Measurements from ENCODE around the gene INTS3. TPM values are rescaled to one million over a fixed set of nuclear protein-coding genes. Genes with fewer than 3 reads are reported as not detected.
A peak's percentile ranks its signal among the peaks of the same experiment; 100 is the strongest.

INTS3 gene
- total RNA-seq, 1 donor from 2014 or later = 48.6 TPM

- Mint-ChIP-seq H3K27ac (ENCODE audit: unreplicated experiment) (no peak overlapping the region), H3K9me3 (ENCODE audit: low read depth) (no peaks in the 10 kb centered on the region), H3K36me3 (ENCODE audit: low read depth) (peaks cover 36% of the 10 kb centered on the region), H3K27me3 (ENCODE audit: low read depth) (no peaks in the 10 kb centered on the region), H3K4me3 (ENCODE audit: unreplicated experiment) (no peak overlapping the region), H3K4me1 (ENCODE audit: low read depth) (peaks cover 29% of the 10 kb centered on the region)
- DNase-seq (ENCODE audit: low spot score) = no peak
- TF ChIP-seq, protein P1, sequence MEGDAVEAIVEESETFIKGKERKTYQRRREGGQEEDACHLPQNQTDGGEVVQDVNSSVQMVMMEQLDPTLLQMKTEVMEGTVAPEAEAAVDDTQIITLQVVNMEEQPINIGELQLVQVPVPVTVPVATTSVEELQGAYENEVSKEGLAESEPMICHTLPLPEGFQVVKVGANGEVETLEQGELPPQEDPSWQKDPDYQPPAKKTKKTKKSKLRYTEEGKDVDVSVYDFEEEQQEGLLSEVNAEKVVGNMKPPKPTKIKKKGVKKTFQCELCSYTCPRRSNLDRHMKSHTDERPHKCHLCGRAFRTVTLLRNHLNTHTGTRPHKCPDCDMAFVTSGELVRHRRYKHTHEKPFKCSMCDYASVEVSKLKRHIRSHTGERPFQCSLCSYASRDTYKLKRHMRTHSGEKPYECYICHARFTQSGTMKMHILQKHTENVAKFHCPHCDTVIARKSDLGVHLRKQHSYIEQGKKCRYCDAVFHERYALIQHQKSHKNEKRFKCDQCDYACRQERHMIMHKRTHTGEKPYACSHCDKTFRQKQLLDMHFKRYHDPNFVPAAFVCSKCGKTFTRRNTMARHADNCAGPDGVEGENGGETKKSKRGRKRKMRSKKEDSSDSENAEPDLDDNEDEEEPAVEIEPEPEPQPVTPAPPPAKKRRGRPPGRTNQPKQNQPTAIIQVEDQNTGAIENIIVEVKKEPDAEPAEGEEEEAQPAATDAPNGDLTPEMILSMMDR (IDR thresholded peaks at IDR 0.05) = no peak
These were observed 18.3 kb downstream of the INTS3 start for GRCh38 chr1:153746174-153746573.

- Mint-ChIP-seq H3K27me3 (ENCODE audit: low read depth) (no peaks in the 10 kb centered on the region), H3K36me3 (ENCODE audit: low read depth) (peaks cover 32% of the 10 kb centered on the region), H3K27ac (ENCODE audit: unreplicated experiment) (no peak overlapping the region), H3K4me3 (ENCODE audit: unreplicated experiment) (no peak overlapping the region), H3K4me1 (ENCODE audit: low read depth) (peaks cover 30% of the 10 kb centered on the region), H3K9me3 (ENCODE audit: low read depth) (no peaks in the 10 kb centered on the region)
- TF ChIP-seq, protein P1 (IDR thresholded peaks at IDR 0.05) = no peak
- DNase-seq (ENCODE audit: low spot score) = no peak
These were observed 21.1 kb downstream of the INTS3 start for GRCh38 chr1:153748903-153749302.

DNA sequence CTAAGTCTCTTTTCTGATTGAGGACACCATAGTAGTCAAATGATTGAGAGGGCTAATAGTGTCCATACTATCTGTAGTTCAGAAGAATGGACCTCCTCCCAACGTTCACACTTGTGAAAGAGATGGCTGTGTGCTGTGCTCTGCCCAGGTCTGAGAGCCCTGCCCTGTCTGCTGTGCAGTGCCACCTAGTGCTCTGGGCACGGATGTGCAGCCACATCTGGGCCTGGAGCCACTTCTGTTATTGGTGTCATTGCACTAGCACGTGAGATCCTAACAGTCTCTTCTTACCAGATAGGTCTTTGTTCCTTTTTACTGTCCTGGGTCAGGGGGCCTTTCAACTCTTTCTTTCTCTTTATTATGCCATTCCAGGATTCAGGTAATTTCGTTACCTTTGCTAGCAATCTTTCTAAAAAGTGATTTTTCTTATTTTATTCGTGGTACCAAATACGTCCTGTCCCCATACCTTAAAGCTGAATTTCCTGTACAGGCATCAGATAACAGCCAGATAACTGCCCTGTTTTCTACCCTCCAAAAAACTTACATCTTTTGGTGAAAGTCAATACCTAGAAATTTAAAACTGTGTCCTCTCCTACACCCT, 21.7 kb downstream of the INTS3 start:
- no peak for DNase-seq (ENCODE audit: low spot score)
- Mint-ChIP-seq H3K9me3 (ENCODE audit: low read depth) (no peaks in the 10 kb centered on the region), H3K4me3 (ENCODE audit: unreplicated experiment) (no peak overlapping the region), H3K27ac (ENCODE audit: unreplicated experiment) (peak overlapping the region; percentile 33), H3K36me3 (ENCODE audit: low read depth) (peaks cover 32% of the 10 kb centered on the region), H3K27me3 (ENCODE audit: low read depth) (no peaks in the 10 kb centered on the region), H3K4me1 (ENCODE audit: low read depth) (peaks cover 30% of the 10 kb centered on the region)
- TF ChIP-seq, protein P1 (IDR thresholded peaks at IDR 0.05) = peak; percentile 94

GRCh38 chr1:153750026-153750995, 22.5 kb downstream of the INTS3 start:
- DNase-seq (ENCODE audit: low spot score) = no peak
- Mint-ChIP-seq H3K4me1 (ENCODE audit: low read depth) (peaks cover 30% of the 10 kb centered on the region), H3K9me3 (ENCODE audit: low read depth) (no peaks in the 10 kb centered on the region), H3K4me3 (ENCODE audit: unreplicated experiment) (no peak overlapping the region), H3K36me3 (ENCODE audit: low read depth) (peaks cover 34% of the 10 kb centered on the region), H3K27me3 (ENCODE audit: low read depth) (no peaks in the 10 kb centered on the region), H3K27ac (ENCODE audit: unreplicated experiment) (no peak overlapping the region)
- TF ChIP-seq, protein P1 (IDR thresholded peaks at IDR 0.05) = no peak

DNA sequence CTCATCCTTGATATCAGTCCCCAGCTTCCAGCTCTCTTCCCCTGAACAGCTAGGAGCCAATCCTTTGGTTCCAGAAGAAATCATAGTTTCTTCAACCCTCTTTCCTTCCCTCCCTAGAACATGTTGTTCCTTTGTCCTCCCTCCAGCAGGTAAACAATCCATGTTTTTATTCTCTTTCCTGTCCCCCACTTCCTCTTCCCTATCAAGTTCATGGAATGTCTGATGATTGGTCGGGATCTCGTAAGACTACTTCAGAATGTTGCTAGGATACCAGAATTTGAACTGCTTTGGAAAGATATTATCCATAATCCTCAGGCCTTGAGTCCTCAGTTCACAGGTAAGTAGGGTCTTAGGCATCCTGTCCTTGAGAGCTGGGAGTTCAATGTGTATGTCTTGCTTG, 24.2 kb downstream of the INTS3 start:
- DNase-seq (ENCODE audit: low spot score) = no peak
- no peaks in the 10 kb centered on the region for H3K9me3 Mint-ChIP-seq (ENCODE audit: low read depth)
- peaks cover 30% of the 10 kb centered on the region for H3K4me1 Mint-ChIP-seq (ENCODE audit: low read depth)
- no peak overlapping the region for H3K4me3 Mint-ChIP-seq (ENCODE audit: unreplicated experiment)
- TF ChIP-seq, protein P1 (IDR thresholded peaks at IDR 0.05) = no peak
- H3K27ac Mint-ChIP-seq (ENCODE audit: unreplicated experiment) = peak overlapping the region; percentile 37
- H3K36me3 Mint-ChIP-seq (ENCODE audit: low read depth) = peaks cover 38% of the 10 kb centered on the region
- H3K27me3 Mint-ChIP-seq (ENCODE audit: low read depth) = no peaks in the 10 kb centered on the region
